HG03469 (cell line): ENCODE data around the gene EPB41L2.
"Not testable (repeated sequence)": the region's sequence is repeated elsewhere in the genome, so short reads cannot be mapped to it uniquely, and the experiment has no call there.

Source experiments
- ATAC-seq: cut with Tn5 transposase; IDR thresholded peaks from one replicate; pipeline ENCODE4 v1.9.1; 2021; ENCODE audit warnings: mild to moderate bottlenecking, moderate library complexity, moderate number of reproducible peaks; ENCODE audit not compliant: unreplicated experiment

EPB41L2 gene

GRCh38 chr6:130922922-130923321, 140.1 kb downstream of the EPB41L2 start:
- ATAC-seq: no peak

GRCh38 chr6:130920969-130921368, 142.1 kb downstream of the EPB41L2 start:
- no peak for ATAC-seq

DNA sequence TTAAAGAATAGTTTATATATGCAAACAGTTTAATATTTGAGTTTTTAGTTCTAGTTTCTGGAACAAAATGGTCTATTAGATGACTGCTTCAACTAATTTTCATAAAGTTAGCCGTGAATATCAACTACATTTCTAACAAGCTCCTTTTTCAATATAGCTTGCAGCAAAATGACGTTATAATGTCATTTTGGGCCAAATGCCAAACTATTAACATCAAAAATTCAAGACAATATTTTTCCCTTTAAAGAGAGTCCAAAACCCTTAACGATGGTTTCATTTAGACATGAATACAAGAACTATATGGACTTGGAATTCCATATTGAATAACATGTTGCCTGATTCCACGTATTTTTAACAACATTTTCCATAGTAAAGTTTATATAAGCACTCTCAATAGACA, 144.9 kb downstream of the EPB41L2 start:
- ATAC-seq: no peak

- not testable (repeated sequence) for ATAC-seq
Measured at GRCh38 chr6:130915606-130916005, 147.4 kb downstream of the EPB41L2 start.

GRCh38 chr6:130913120-130913519, 149.9 kb downstream of the EPB41L2 start:
- peak; percentile 57 for ATAC-seq

DNA sequence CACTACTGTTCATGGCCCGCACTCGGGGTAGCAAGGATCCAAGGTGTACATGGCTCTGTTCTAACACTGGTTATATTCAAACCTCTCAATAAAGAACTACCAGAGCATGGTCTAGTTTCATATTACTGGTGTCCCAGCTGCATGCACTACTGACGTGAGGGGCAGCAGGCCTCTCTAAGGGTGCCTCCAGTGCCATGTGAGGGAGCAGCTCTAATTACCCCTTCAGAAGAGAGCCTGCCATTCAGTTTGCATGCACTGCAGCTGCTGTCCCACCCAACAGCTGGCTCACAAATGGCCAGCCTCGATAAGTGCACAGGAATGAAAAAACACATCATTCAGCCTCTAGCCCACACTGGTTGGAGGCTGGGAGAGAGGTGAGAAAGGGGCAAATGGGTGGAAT, 150.6 kb downstream of the EPB41L2 start:
- ATAC-seq: no peak

GRCh38 chr6:130908958-130909357, 154.1 kb downstream of the EPB41L2 start:
- ATAC-seq: no peak

DNA sequence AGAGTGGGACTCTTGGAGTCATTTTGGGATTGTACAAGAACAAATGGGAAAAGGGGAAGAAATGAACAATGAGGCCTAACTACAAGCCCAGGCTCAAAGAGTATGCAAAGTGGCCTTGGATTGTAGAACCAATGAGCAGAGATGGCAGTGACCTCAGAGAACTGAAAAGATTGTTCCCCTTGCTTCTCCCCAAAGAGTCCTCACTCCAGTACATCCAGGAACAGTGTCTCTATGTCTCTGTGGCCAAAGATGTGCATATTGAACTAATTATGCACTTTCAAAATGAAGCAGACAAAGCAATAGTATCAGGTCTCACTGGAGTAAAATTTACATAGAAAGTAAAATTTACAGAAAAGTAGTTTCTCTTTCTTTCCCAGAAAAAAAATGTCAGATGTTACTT, 154.9 kb downstream of the EPB41L2 start:
- no peak for ATAC-seq

GRCh38 chr6:130907687-130908086, 155.4 kb downstream of the EPB41L2 start:
- no peak for ATAC-seq

GRCh38 chr6:130906736-130907381, 156.2 kb downstream of the EPB41L2 start:
- ATAC-seq: no peak

DNA sequence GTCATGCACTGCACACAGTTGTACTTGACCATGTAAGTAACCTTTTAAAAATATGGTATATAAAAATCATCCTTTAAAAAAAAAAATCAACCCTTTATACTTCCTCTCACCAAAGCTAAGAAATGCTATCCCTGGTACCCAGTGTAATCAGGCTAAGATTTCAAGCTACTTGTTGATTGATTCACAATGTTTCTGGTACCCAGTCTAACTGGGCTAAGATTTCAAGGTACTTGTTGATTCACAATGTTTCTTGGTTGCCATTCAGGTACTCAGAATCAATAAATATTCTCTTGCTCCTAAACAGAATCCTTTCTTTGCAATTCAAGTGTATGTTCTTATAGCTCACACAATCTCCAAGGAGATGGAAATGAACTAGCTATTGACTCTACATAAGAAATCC, 159.4 kb downstream of the EPB41L2 start:
- ATAC-seq: no peak

DNA sequence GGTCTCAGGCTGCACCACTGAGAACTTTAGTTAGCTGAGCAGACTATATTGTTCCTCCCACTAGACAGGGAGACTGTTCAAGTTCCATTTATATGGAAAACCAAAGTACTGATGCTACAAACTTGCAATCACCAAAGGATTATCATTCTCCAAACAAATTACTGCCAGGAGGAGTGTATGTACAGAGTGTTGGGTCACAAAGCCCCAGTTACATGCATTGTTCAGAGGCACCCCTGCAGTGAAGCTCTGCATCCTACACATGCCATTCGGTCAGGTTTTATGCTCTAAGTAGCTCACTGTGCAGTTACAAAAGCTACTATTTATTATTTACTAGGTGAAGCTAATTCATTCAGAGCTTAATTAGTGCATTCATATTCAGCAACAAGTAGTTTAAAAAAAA, 160.0 kb downstream of the EPB41L2 start:
- no peak for ATAC-seq

DNA sequence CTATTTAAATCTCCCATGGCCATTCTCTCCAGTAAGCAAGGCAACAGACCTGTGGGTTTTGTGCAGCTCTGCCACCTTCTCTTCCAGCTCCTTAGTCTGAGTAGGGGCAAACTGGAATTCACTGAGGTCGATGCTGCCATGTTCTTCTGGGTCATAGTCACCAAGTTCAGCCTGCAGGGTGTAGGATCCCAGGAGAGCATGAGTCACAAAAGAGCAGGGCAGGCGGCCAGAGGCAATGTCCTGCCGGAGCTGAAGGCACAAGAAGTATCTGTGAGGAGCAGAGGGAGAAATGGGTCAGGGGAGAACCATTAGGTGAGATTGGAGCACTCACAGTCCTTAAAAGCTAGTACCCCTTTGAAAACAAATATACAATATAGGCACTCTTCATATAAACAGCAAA, 162.1 kb downstream of the EPB41L2 start:
- ATAC-seq: no peak

DNA sequence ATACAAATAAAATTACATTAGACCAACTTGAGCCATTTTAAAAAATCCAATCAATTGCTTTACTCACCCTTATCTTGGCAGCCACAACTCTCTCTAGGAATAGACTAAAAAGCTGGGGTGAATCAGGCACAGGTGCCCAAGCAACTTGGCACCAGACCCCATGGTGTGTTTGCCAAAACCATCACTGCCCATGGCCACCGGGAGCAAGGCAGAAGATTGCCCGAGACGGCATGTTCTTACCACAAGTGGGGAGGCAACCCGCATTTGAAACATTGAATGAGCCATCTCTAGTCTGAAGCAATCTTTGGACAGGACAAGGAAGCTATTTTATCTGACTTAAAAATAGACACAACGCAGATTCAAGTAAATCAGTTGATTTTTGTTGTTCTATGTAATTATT, 166.8 kb downstream of the EPB41L2 start:
- ATAC-seq: no peak

DNA sequence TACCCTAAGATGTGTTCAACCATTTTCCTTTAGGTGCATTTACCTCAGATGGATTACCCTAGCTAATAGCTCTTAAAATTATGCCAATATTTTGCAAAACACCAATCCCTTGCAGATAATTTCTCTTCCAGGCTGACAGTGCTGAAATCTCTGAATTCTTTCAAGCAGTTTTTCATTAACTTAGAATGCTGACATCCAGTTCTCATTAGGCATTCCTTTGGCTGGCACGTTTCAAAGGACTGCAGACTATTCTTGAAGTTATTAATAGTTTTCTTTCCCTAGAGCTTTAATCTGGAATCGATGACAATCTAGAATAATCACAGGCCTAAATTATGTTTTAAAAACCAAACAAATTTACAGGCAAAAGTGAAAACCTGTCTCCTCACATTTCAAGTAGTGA, 167.5 kb downstream of the EPB41L2 start:
- no peak for ATAC-seq

- no peak for ATAC-seq
Measured at GRCh38 chr6:130893766-130894165, 169.3 kb downstream of the EPB41L2 start.

GRCh38 chr6:130893277-130893676, 169.8 kb downstream of the EPB41L2 start:
- no peak for ATAC-seq

- ATAC-seq: no peak
Measured at GRCh38 chr6:130890521-130890971, 172.5 kb downstream of the EPB41L2 start.

GRCh38 chr6:130889423-130889822, 173.6 kb downstream of the EPB41L2 start:
- no peak for ATAC-seq

- ATAC-seq: no peak
Measured at GRCh38 chr6:130888246-130888645, 174.8 kb downstream of the EPB41L2 start.

GRCh38 chr6:130886966-130887365, 176.1 kb downstream of the EPB41L2 start:
- no peak for ATAC-seq

GRCh38 chr6:130885392-130886192, 177.5 kb downstream of the EPB41L2 start:
- ATAC-seq: peak; percentile 85
